H7 (cell line): ENCODE data around the gene C5orf63. TPM values are rescaled to one million over a fixed set of nuclear protein-coding genes. Genes with fewer than 3 reads are reported as not detected.
"Not testable (repeated sequence)": the region's sequence is repeated elsewhere in the genome, so short reads cannot be mapped to it uniquely, and the experiment has no call there.

ENCODE experiments used
- DNase-seq: peaks from one replicate; pipeline ENCODE4 v3.0.0; 2012
- H3K27me3 ChIP-seq: 2 replicates; pipeline ENCODE4 v1.6.0; 2011; ENCODE audit warnings: mild to moderate bottlenecking, low read length; ENCODE audit not compliant: control insufficient read depth, insufficient read depth
- H3K36me3 ChIP-seq: replicated peaks from 2 replicates; pipeline ENCODE4 v1.5.1; 2011; ENCODE audit warnings: low read length; ENCODE audit not compliant: control insufficient read depth, insufficient read depth
- H3K4me3 ChIP-seq: 2 replicates; pipeline ENCODE4 v1.5.1; 2011; ENCODE audit warnings: low read depth, mild to moderate bottlenecking, control low read depth, low read length, moderate library complexity; ENCODE audit not compliant: insufficient read depth
- total RNA-seq: library from RNA; depleted of rRNA; stranded (reverse); fragments of >200 nt; shearing (Covaris generic); gene quantifications from 2 replicates; pipeline ENCODE4 v1.2.3, GENCODE V29; 2014

C5orf63 gene
- total RNA-seq, 1 experiment from 2014 or later, result 0.90 TPM

DNA sequence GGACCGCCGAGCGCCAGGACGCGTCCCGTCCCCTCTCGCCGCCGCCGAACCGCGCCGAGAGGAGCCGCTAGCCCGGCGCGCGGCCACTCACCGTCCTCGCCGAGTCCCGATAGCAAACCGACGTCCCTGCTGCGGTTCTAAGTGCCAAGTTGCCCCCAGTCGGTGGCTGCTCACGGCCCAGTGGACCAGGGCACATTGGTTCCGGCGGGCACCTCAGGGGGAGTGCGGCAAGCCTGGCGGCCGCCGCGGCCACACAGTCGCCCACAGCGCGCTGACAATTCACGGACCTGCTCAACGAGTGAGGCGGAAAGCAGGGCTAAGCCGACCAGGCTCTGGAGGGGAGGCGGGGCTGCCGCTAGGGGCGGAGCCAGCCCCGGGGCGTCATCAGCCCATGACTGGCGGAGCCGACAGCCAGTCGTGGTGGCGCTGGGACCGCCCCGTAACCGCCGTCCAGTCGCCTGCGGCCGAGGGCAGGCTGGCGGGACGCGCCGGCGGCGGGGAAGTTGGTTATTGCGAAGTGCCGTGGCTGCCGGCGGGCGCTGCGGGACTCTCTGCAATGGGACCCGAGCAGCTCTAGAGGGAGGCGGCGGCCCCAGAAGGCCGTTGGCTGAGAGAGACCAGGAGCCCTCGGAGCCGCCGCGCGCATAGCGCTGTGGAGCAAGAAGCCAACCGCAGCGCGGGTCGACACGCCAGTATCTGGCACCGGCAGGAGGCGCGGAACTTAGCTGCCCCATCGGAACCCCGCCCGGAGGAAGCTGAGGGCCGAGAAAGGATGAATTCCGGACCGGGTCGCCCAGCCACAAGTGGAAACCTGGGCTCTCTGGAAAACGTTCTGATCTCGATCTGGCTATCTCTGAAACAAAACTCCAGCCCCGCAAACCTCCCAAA, 42.8 kb downstream of the C5orf63 start, which contains the start of gene MARCHF3:
MARCHF3 (minus strand) TSS at position 300 of the 888 bp plus-strand sequence. CDS start 112,387 bp downstream, outside the sequence.
- H3K27me3 ChIP-seq, result peaks cover 23% of the 10 kb centered on the region
- peak within 1 kb of the TSS; percentile 79 for H3K4me3 ChIP-seq
- H3K36me3 ChIP-seq, result no peaks in the 10 kb centered on the region
- DNase-seq, result peak; percentile 98

DNA sequence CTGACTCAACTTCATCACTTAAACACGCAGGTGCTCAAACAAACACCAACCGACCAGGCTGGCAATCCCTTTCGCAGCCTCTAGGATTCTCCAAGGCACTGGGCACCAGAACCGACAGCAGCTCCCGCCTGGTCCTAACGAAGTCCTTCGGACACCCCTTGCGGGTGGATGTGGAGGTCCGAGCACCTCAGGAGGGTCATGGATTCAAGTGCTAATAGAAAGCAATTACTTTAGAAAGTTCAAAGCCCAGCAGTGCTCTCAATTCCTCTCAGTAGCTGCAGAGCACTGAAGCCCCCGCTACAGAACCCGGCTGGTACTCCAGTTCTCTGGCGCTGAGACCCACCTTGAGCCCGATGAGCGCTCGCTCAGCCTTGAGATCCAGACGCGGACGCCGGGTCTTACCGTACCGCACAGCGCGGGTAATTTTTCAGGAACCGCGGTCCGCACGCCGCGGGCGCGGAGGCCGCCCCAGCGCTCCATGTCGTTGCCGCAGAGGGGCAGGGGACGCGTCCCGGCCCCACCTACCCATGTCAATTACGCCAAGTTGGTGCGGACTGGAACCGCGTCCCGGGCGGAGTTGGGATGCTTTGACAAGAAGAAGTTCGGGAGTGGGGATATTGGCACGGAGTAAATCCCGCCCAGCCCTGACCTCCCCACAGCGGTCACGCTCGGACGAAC, 43.6 kb downstream of the C5orf63 start:
- peak overlapping the region; percentile 79 for H3K4me3 ChIP-seq
- peaks cover 23% of the 10 kb centered on the region for H3K27me3 ChIP-seq
- H3K36me3 ChIP-seq, result no peaks in the 10 kb centered on the region
- peak; percentile 64 for DNase-seq

DNA sequence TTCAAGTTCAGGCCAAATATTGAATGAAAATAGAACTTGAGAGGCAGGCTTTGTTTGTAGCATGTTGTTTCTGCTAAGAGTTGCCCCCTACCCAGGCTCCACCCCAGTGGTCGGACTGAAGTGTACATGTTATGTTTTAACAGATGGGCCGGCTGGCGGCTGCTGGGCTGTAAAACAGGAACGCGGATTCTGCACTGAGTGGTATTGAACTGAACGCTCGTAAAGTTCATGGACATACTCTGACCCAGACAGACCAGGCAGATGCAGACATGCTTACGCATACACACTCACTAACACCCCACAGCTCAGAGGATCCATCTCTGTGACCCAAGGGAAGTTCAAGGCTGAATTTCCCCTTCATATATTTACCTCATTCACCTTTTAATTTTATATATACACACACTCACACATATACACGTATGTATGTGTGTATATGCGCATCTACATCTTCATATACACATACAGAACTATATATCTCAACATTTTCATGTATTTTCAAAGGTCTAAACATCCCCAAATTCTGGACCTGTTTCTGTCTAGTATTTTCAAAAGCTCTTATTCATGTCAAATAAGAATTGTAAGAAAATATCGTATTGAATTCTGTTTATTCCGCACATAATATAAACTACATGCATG, 44.4 kb downstream of the C5orf63 start:
- Histone ChIP-seq H3K27me3 (peaks cover 23% of the 10 kb centered on the region), H3K4me3 (no peak overlapping the region), H3K36me3 (no peaks in the 10 kb centered on the region)
- DNase-seq, result no peak

DNA sequence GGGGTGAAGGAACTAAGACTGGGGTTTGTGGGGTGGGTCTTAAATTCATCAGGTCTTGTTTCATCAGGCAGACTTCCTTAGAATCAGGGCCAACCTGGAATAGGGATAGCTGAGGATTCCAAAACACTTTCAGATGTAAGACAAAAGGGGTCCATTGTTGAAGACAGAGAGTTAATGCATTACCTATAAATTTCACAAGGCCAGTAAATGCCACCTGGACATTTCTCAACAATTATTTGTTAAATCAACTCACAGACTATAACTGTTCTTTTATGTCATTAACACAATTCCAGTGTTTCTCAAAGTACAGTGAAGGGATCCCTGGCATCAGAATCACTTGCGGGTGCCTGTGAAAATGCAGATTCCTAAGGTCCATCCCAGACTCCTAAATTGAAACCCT, 45.8 kb downstream of the C5orf63 start:
- H3K27me3 ChIP-seq, result peaks cover 19% of the 10 kb centered on the region
- DNase-seq, result no peak
- no peak overlapping the region for H3K4me3 ChIP-seq
- no peaks in the 10 kb centered on the region for H3K36me3 ChIP-seq

DNA sequence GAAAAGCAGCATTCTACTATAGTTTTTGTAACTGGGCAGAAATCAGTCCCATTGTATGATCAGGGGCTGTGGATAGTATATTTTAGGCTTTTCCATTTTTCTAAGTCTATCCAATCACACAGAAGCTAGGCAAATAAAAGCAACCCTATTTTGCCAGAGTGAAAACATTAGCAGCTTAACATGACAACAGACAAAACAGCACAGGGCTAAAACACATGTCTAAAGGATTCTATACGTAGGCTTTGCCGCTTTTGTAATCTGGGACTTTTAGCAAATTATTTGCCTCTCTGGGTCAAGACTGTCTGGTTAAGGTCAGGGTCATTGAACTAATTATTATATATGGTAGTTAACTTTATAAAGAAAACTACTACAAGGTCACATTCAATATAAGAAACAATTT, 47.1 kb downstream of the C5orf63 start:
- Histone ChIP-seq H3K36me3 (no peaks in the 10 kb centered on the region), H3K4me3 (no peak overlapping the region), H3K27me3 (peaks cover 9% of the 10 kb centered on the region)
- DNase-seq, result no peak

DNA sequence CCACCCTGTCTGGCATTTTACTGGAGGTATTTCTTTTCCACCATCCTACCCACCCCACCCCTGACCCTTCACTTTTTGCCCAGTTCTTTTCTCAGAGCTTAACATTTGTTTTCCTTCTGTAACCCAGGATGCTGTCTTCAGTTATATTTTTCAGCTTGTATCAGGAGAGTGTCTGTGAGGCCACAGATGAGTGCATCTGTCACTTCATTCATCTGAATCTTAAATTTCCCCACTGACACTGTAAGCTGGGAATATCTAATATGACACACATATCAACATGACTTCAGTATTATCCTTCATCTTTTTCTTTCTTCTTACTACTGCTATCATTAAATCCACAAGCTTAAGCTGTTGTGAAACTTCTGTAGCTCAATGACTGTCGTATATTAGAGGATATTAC, 47.8 kb downstream of the C5orf63 start:
- no peak overlapping the region for H3K4me3 ChIP-seq
- H3K27me3 ChIP-seq, result peaks cover 6% of the 10 kb centered on the region
- no peak for DNase-seq
- H3K36me3 ChIP-seq, result no peaks in the 10 kb centered on the region

DNA sequence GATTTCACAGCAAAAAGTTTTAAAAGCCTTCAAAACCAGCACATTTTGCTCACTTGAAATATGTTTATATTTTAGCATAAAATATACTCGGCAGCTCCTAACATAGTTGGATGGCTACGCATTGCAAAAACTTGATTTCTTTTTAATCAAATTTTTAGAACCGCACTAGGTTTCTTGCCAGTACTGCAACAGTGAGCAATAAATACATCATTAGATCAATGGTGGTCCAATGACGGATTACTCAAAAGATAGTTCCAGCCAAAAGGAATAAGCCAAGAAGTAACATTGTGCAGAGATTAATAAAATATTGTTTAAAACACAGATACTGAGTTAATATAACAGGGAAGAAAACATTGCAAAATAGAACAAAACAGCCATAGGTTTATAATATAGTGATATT, 48.5 kb downstream of the C5orf63 start:
- Histone ChIP-seq H3K36me3 (no peaks in the 10 kb centered on the region), H3K27me3 (peaks cover 5% of the 10 kb centered on the region), H3K4me3 (no peak overlapping the region)
- DNase-seq, result no peak

DNA sequence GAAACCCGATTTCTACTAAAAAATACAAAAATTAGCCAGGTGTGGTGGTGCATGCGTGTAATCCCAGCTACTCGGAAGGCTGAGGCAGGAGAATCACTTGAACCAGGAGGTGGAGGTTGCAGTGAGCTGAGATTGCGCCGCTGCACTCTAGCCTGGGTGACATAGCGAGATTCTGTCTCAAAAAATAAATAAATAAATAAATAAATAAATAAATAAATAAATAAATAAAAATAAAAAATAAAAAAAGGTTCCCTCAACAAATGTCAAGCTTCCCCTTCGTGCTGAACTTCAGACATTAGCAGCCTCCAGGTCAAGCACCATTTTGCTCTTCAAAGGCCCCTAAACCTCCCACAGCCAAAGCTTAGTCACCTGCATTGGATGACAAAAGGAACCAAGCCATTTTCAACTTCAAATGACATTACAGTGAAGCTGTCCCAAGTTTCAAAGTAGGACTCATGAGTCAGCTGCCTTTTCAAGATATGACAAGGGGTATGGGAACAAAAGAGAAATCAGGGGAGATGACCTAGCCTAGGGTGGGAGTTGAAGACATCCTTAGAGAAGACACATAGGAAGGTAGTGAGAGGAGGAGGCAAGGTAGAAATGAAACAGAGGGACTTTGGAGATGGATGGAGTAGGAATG, 49.6 kb downstream of the C5orf63 start:
- H3K4me3 ChIP-seq, DNase-seq, H3K36me3 ChIP-seq, H3K27me3 ChIP-seq: not testable (repeated sequence)

DNA sequence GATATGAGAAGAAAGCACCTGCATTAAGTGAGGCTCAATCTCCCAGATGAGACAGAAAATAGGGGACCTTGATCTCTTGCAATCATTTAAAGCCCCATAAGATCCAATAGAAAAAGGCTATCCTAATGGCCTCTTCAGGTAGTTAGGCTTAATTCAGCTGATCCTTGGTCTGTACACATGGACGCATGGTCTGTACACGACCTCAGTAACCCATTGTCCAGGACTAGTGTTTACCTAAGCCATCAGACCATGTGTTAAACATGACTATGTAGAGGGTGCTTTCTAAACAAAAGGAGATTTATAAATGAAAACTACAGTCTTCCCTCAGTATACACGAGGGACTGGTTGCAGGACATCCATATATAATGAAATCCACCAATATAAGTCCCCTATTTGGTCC, 50.5 kb downstream of the C5orf63 start:
- no peak for DNase-seq
- H3K36me3 ChIP-seq, result no peaks in the 10 kb centered on the region
- no peaks in the 10 kb centered on the region for H3K27me3 ChIP-seq
- no peak overlapping the region for H3K4me3 ChIP-seq

DNA sequence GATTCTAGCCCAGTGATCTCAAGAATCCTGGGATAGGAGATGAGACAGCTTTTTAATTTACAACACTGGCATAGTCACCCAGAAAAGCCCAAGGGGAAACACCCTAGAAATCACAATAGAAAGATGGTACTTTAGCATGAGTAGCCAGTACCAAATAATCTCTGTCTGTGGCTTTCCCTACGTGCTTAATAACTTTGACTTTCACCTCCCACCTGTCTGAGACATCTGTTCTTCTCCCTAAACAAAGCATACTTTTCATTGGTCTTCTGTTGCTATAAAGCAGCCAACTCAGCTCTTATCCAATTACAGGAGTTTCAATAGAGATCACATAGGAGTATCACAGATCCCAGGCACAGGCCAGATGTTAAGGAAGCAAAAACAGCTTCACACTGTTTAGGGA, 53.4 kb downstream of the C5orf63 start:
- no peak overlapping the region for H3K4me3 ChIP-seq
- no peak for DNase-seq

DNA sequence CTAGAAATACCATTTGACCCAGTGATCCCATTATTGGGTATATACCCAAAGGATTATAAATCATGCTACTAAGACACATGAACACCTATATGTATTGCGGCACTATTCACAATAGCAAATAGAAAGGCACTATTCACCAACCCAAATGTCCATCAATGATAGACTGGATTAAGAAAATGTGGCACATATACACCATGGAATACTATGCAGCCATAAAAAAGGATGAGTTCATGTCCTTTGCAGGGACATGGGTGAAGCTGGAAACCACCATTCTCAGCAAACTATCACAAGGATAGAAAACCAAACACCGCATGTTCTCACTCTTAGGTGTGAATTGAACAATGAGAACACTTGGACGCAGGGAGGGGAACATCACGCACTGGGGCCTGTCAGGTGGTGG, 56.6 kb downstream of the C5orf63 start:
- not testable (repeated sequence) for H3K36me3 ChIP-seq, DNase-seq

More for the DNA sequence above, 53.4 kb downstream of the C5orf63 start:
- Histone ChIP-seq H3K27me3 (no peaks in the 10 kb centered on the region), H3K36me3 (no peaks in the 10 kb centered on the region)

DNA sequence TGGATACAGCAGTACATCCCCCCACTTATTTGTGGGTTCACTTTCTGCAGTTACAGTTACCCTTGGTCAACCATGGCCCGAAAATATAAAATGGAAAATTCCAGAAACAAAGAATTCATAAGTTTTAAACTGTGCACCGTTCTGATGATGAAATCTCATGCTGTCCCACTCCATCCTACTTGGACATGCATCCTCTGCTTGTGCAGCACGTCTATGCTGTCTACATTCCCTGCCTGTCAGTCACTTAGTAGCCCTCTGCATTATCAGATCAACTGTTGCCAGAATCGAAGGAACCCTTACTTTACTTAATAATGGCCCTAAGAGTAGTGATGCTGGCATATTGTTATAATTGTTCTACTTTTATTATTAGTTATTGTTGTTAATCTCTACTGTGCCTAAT, 57.6 kb downstream of the C5orf63 start:
- DNase-seq, result no peak
- H3K27me3 ChIP-seq, result no peaks in the 10 kb centered on the region
- no peak overlapping the region for H3K4me3 ChIP-seq
- H3K36me3 ChIP-seq, result no peaks in the 10 kb centered on the region

More for the DNA sequence above, 56.6 kb downstream of the C5orf63 start:
- not testable (repeated sequence) for H3K27me3 ChIP-seq, H3K4me3 ChIP-seq

DNA sequence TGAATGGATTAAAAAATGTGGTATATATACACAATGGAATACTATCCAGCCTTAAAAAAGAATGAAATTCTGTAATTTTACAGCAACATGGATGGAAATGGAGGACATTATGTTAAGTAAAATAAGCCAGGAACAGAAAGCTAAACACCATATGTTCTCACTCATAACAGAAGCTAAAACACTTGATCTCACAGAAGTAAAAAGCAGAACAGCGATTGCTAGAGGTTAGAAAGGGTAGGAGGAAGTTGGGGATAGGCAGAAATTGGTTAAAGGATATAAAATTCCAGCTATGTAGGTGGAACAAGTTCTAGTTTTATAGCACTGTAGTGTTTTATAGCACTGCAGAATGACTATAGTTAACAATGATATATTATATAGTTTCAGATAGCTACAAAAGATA, 58.7 kb downstream of the C5orf63 start:
- H3K4me3 ChIP-seq, result no peak overlapping the region
- no peaks in the 10 kb centered on the region for H3K36me3 ChIP-seq
- H3K27me3 ChIP-seq, result no peaks in the 10 kb centered on the region
- no peak for DNase-seq

DNA sequence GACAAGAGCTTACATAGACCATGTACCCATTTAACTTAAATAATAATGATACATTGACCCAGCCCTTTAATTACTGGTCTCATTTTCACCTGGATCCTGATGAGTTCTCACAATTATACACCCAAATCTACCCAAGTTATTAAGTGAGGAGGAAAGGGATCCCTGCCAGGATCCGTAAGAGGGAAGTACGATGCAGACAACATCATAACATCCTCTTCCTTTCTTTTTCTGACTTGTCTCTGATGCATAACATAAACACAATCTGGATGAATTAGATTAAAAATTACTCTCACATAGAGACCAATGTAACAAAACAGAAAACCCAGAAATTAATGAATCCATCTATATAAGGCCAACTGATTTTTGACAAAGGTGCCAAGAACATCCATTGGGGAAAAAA, 59.9 kb downstream of the C5orf63 start:
- DNase-seq, result no peak
- Histone ChIP-seq H3K4me3 (no peak overlapping the region), H3K27me3 (no peaks in the 10 kb centered on the region), H3K36me3 (no peaks in the 10 kb centered on the region)
